Stimulated activated CD8-positive, alpha-beta memory T cell treated with anti-CD3 and anti-CD28 coated beads, Interleukin-12 subunit alpha, Interleukin-12 subunit beta, amount 100 ng/mL, for 1 hour (primary cell): ENCODE measurements around the gene SRP19.
"Not testable (repeated sequence)": the region's sequence is repeated elsewhere in the genome, so short reads cannot be mapped to it uniquely, and the experiment has no call there.

ENCODE experiments used
- DNase-seq: peaks from one replicate; pipeline ENCODE4 v3.0.0-alpha.2; 2020; ENCODE audit warnings: low read depth

SRP19 gene

GRCh38 chr5:112870966-112871365 lies 9.9 kb downstream of the SRP19 start:
- DNase-seq, result no peak

GRCh38 chr5:112876362-112876761 lies 15.3 kb downstream of the SRP19 start:
- no peak for DNase-seq

- DNase-seq, result no peak
Observed at GRCh38 chr5:112878101-112878500, 17.0 kb downstream of the SRP19 start.

GRCh38 chr5:112878760-112879159 lies 17.7 kb downstream of the SRP19 start:
- DNase-seq, result peak; percentile 21

GRCh38 chr5:112880219-112880964 lies 19.3 kb downstream of the SRP19 start:
- DNase-seq, result no peak

- DNase-seq, result no peak
Observed at GRCh38 chr5:112883192-112883591, 22.1 kb downstream of the SRP19 start.

- DNase-seq, result no peak
Observed at GRCh38 chr5:112885001-112885400, 23.9 kb downstream of the SRP19 start.

- DNase-seq, result no peak
Observed at GRCh38 chr5:112886975-112887374, 25.9 kb downstream of the SRP19 start.

GRCh38 chr5:112892066-112892465 lies 31.0 kb downstream of the SRP19 start:
- DNase-seq, result not testable (repeated sequence)

- DNase-seq, result no peak
Observed at GRCh38 chr5:112892776-112893175, 31.7 kb downstream of the SRP19 start.

GRCh38 chr5:112895682-112896081 lies 34.6 kb downstream of the SRP19 start:
- no peak for DNase-seq

GRCh38 chr5:112902561-112902960 lies 41.5 kb downstream of the SRP19 start:
- no peak for DNase-seq

GRCh38 chr5:112904996-112905395 lies 43.9 kb downstream of the SRP19 start:
- DNase-seq, result not testable (repeated sequence)

- DNase-seq, result no peak
Observed at GRCh38 chr5:112906637-112907036, 45.5 kb downstream of the SRP19 start.

- no peak for DNase-seq
Observed at GRCh38 chr5:112907166-112907631, 46.1 kb downstream of the SRP19 start.

- DNase-seq, result no peak
Observed at GRCh38 chr5:112908854-112909253, 47.8 kb downstream of the SRP19 start.

- DNase-seq, result no peak
Observed at GRCh38 chr5:112910529-112910928, 49.4 kb downstream of the SRP19 start.

- no peak for DNase-seq
Observed at GRCh38 chr5:112914584-112914983, 53.5 kb downstream of the SRP19 start.

- no peak for DNase-seq
Observed at GRCh38 chr5:112915831-112916230, 54.7 kb downstream of the SRP19 start.

- no peak for DNase-seq
Observed at GRCh38 chr5:112917453-112917995, 56.4 kb downstream of the SRP19 start.

- DNase-seq, result no peak
Observed at GRCh38 chr5:112918136-112918535, 57.0 kb downstream of the SRP19 start.

- no peak for DNase-seq
Observed at GRCh38 chr5:112918679-112919078, 57.6 kb downstream of the SRP19 start.
